Caco-2 (cell line): ENCODE data around the gene RPS15. TPM values are rescaled to one million over a fixed set of nuclear protein-coding genes. Genes with fewer than 3 reads are reported as not detected.
A peak's percentile ranks its signal among the peaks of the same experiment; 100 is the strongest.

Experiments
- BruUV-seq: library from RNA; stranded (reverse); fragments of 400-500 nt; replicated peaks from 2 replicates; lab custom pipeline; 2021; lab: Mats Ljungman, UMichigan
- CTCF ChIA-PET: fragments of 300-600 bp; sonication (Branson Sonifier 250); formaldehyde crosslinking; loops from one replicate; lab custom pipeline; 2022; ENCODE audit warnings: antibody characterized with exemption; lab: Charles Lee
- POLR2A ChIA-PET: fragments of 300-600 bp; sonication (Branson Sonifier 250); formaldehyde crosslinking; loops from one replicate; lab custom pipeline; 2022; ENCODE audit warnings: antibody characterized with exemption; lab: Charles Lee
- DNase-seq, 2 experiments: peaks; one replicate each; pipeline versions ENCODE4 v3.0.0 to v3.0.0-alpha.2; 2020 to 2022
- H3K27me3 ChIP-seq: replicated peaks from 2 replicates; pipeline ENCODE4 v1.6.0; 2011; ENCODE audit warnings: low read length; ENCODE audit not compliant: control insufficient read depth, insufficient read depth
- H3K36me3 ChIP-seq: 2 replicates; pipeline ENCODE4 v1.5.1; 2011; ENCODE audit warnings: low read length; ENCODE audit not compliant: control insufficient read depth, insufficient read depth
- H3K4me1 ChIP-seq: fragments of 250-450 bp; sonication (Bioruptor Pico); 2 replicates; pipeline ENCODE4 v1.5.1; 2020; ENCODE audit warnings: mild to moderate bottlenecking
- H3K4me3 ChIP-seq: 2 replicates; pipeline ENCODE4 v1.5.1; 2011; ENCODE audit warnings: low read depth, mild to moderate bottlenecking, control low read depth, low read length
- H3K9me3 ChIP-seq: fragments of 250-450 bp; sonication (Bioruptor Pico); 2 replicates; pipeline ENCODE4 v1.5.1; 2020; ENCODE audit warnings: mild to moderate bottlenecking, moderate library complexity
- H3K27ac Mint-ChIP-seq: one replicate; pipeline ENCODE4 v1.8.0; 2022; ENCODE audit warnings: mixed read lengths; ENCODE audit not compliant: unreplicated experiment
- H3K27me3 Mint-ChIP-seq: one replicate; pipeline ENCODE4 v1.8.0; 2022; ENCODE audit warnings: mixed read lengths; ENCODE audit not compliant: insufficient read depth, unreplicated experiment
- H3K36me3 Mint-ChIP-seq: one replicate; pipeline ENCODE4 v1.8.0; 2022; ENCODE audit warnings: mild to moderate bottlenecking, mixed read lengths; ENCODE audit not compliant: insufficient read depth, unreplicated experiment
- H3K4me1 Mint-ChIP-seq: one replicate; pipeline ENCODE4 v1.8.0; 2022; ENCODE audit warnings: low read depth, mixed read lengths; ENCODE audit not compliant: unreplicated experiment
- H3K4me3 Mint-ChIP-seq: one replicate; pipeline ENCODE4 v1.8.0; 2022; ENCODE audit warnings: mild to moderate bottlenecking, moderate library complexity, mixed read lengths; ENCODE audit not compliant: unreplicated experiment
- H3K9me3 Mint-ChIP-seq: one replicate; pipeline ENCODE4 v1.8.0; 2022; ENCODE audit warnings: mixed read lengths; ENCODE audit not compliant: unreplicated experiment
- intact Hi-C: fragments of 100-400 bp; cut with micrococcal nuclease; formaldehyde crosslinking; loops from one replicate; pipeline ENCODE4 v1.10.0; 2022; ENCODE audit not compliant: unreplicated experiment
- total RNA-seq: library from RNA; stranded (reverse); gene quantifications from 2 replicates; pipeline ENCODE4 v1.2.3, GENCODE V29; 2022
- TF ChIP-seq, protein P1 (sequence below), 2 experiments: fragments of 200-600 bp in 1 of 2; IDR thresholded peaks; 1 replicate in 1 of 2; 2 replicates in 1 of 2; pipeline versions ENCODE4 v1.5.1 to v1.8.0; 2011 to 2022; ENCODE audit warnings: antibody characterized with exemption in 1 of 2, control low read depth in 1 of 2, inconsistent platforms in 1 of 2, low read depth in 1 of 2, low read length in 1 of 2, mild to moderate bottlenecking in 1 of 2, moderate library complexity in 1 of 2; ENCODE audit not compliant: insufficient read depth in 1 of 2, severe bottlenecking in 1 of 2, unreplicated experiment in 1 of 2

Gene RPS15
- total RNA-seq, 1 experiment from 2014 or later: 1,192 TPM

DNA sequence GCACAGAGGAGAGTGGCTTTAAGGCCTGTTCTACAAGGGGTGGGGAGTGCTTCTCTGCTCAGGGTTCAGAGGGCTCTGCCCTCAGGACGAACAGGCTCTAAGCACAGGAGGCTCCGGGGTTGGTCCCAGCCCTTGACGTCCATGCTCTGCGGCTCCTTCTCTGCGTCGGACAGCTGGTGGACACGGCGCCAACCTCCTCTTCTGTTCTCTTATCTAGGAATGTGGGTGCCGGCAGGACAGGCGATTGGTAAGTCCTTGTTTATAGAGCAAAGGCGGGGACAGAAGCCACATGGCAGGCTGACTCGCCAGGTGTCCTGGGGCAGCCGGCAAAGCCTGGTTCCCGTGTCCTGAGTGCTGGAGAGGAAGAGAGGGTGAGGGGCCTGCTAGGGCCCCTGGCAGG lies 8.4 kb upstream of the RPS15 start:
- DNase-seq: peak in 1 of 2 experiments; percentile 57
- POLR2A ChIA-PET: no interaction called here
- Mint-ChIP-seq H3K27me3 (no peaks in the 10 kb centered on the region), H3K4me3 (peak overlapping the region; percentile 10), H3K36me3 (peaks cover 85% of the 10 kb centered on the region), H3K27ac (no peak overlapping the region), H3K4me1 (peaks cover 5% of the 10 kb centered on the region), H3K9me3 (no peaks in the 10 kb centered on the region)
- Histone ChIP-seq H3K4me1 (peaks cover 7% of the 10 kb centered on the region), H3K27me3 (no peaks in the 10 kb centered on the region), H3K36me3 (no peaks in the 10 kb centered on the region; the same call in none of the 2 replicates), H3K4me3 (no peak overlapping the region), H3K9me3 (no peaks in the 10 kb centered on the region)
- TF ChIP-seq, protein P1, sequence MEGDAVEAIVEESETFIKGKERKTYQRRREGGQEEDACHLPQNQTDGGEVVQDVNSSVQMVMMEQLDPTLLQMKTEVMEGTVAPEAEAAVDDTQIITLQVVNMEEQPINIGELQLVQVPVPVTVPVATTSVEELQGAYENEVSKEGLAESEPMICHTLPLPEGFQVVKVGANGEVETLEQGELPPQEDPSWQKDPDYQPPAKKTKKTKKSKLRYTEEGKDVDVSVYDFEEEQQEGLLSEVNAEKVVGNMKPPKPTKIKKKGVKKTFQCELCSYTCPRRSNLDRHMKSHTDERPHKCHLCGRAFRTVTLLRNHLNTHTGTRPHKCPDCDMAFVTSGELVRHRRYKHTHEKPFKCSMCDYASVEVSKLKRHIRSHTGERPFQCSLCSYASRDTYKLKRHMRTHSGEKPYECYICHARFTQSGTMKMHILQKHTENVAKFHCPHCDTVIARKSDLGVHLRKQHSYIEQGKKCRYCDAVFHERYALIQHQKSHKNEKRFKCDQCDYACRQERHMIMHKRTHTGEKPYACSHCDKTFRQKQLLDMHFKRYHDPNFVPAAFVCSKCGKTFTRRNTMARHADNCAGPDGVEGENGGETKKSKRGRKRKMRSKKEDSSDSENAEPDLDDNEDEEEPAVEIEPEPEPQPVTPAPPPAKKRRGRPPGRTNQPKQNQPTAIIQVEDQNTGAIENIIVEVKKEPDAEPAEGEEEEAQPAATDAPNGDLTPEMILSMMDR (IDR thresholded peaks at IDR 0.05; ENCODE audit: insufficient read depth in 1 of 2, low read depth in 1 of 2, low read length in 1 of 2, severe bottlenecking in 1 of 2, unreplicated experiment in 1 of 2): no peak
- intact Hi-C loops: no loop called here
- no TSS peak for BruUV-seq
- CTCF ChIA-PET: interaction anchor here (0.7 kb wide), 1 partner anchor 186 kb away, joined by 7 read pairs; no protein-coding TSS in a partner anchor

DNA sequence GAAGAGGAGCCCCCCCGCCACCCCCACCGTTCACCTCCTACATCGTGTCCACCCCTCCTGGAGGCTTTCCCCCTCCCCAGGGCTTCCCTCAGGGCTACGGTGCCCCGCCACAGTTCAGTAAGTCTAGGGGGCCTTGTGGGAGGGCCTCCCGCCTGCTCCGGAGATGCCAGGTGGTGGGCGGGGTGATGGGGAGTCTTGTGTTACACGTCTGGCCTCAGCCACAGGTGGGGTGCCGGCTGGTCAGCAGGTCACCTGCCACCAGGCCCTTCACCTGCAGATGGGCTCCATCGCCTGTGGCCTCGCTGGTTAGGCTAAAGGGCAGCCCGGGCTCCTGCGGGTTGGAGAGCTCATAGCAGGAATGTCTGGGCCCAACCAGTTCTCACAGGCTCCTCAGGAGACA lies 8.0 kb upstream of the RPS15 start:
- ChIA-PET CTCF (interaction anchor here (0.7 kb wide), 1 partner anchor 186 kb away, joined by 7 read pairs; no protein-coding TSS in a partner anchor), POLR2A (no interaction called here)
- Histone ChIP-seq H3K9me3 (no peaks in the 10 kb centered on the region), H3K4me1 (peaks cover 2% of the 10 kb centered on the region; the same call in 1 of the 2 replicates), H3K4me3 (no peak overlapping the region), H3K36me3 (no peaks in the 10 kb centered on the region; the same call in none of the 2 replicates), H3K27me3 (no peaks in the 10 kb centered on the region)
- intact Hi-C loops: no loop called here
- Mint-ChIP-seq H3K4me3 (no peak overlapping the region), H3K4me1 (no peaks in the 10 kb centered on the region), H3K9me3 (no peaks in the 10 kb centered on the region), H3K27me3 (no peaks in the 10 kb centered on the region), H3K36me3 (peaks cover 81% of the 10 kb centered on the region), H3K27ac (no peak overlapping the region)
- no TSS peak for BruUV-seq
- DNase-seq: no peak
- TF ChIP-seq, protein P1 (IDR thresholded peaks at IDR 0.05; ENCODE audit: insufficient read depth in 1 of 2, low read depth in 1 of 2, low read length in 1 of 2, severe bottlenecking in 1 of 2, unreplicated experiment in 1 of 2): no peak

DNA sequence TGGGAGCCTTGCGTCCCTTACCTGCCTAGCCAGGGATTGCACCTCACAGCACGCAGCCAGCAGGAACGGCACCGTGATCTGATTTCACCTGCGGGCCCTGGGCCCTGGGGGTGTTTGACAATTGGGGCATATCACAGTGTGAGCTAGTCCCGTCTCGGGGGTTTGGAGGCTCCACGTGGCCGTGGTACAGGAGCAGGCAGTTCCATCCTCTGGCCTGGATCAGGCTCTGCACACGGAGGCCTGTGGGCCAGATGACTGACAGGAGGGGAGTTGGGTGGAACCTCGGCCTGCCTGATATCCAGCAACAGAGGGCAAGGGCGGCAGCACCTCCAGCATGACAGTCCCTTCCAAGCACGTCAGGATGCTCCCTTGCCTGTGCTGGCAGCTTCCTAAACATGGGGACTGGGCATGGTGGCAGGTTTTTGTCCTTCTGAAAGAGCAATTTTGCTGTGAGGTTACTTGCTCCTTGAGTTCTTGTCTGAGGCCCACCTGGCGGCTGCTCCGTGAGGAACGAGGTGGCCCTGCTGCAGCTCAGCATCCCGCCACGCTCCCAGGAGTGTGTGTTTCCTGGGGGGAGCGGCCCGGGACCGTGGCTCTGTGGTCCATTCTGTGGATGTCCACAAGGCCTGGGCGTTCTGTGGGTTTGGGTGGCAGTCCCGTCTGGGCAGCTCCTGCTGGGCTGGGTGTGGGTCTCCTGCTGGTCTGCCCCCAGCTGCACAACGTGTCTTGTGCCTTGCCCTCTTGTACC lies 6.3 kb upstream of the RPS15 start:
- H3K36me3 Mint-ChIP-seq: peaks cover 79% of the 10 kb centered on the region
- CTCF ChIA-PET: no interaction called here
- H3K27me3 ChIP-seq: no peaks in the 10 kb centered on the region

More for the DNA sequence above, 6.3 kb upstream of the RPS15 start:
- Mint-ChIP-seq H3K4me3 (no peak overlapping the region), H3K4me1 (no peaks in the 10 kb centered on the region), H3K9me3 (no peaks in the 10 kb centered on the region), H3K27me3 (no peaks in the 10 kb centered on the region), H3K27ac (no peak overlapping the region)
- POLR2A ChIA-PET: no interaction called here
- Histone ChIP-seq H3K4me1 (no peaks in the 10 kb centered on the region), H3K4me3 (no peak overlapping the region), H3K36me3 (no peaks in the 10 kb centered on the region; the same call in 1 of the 2 replicates), H3K9me3 (no peaks in the 10 kb centered on the region)
- DNase-seq: no peak
- intact Hi-C loops: no loop called here
- TF ChIP-seq, protein P1 (IDR thresholded peaks at IDR 0.05; ENCODE audit: insufficient read depth in 1 of 2, low read depth in 1 of 2, low read length in 1 of 2, severe bottlenecking in 1 of 2, unreplicated experiment in 1 of 2): no peak
- BruUV-seq: no TSS peak
